ENCODE results near the gene LYRM9. TPM values are rescaled to one million over a fixed set of nuclear protein-coding genes. Genes with fewer than 3 reads are reported as not detected.

Gene LYRM9
- total RNA-seq, 1 donor from 2014 or later, result 3.5 TPM

DNA sequence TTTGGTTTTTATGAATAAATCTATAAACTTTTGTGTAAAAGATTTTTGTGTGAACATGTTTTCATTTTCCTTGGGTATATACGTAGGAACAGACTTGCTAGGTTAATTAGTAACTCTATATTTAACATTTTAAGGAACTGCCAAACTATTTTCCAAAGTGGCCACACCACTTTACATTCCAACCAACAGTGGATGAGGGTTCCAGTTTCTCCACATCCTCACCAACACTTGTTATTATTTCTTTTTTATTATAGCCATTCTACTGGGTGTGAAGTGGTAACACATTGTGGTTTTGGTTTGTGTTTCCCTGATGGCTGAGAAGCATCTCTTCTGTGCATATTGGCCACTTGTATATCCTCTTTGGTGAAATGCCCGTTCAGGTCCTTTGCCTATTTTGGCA lies 20.0 kb downstream of the LYRM9 start:
- peaks cover 21% of the 10 kb centered on the region for H3K27me3 Mint-ChIP-seq (ENCODE audit: low read depth, unreplicated experiment)

DNA sequence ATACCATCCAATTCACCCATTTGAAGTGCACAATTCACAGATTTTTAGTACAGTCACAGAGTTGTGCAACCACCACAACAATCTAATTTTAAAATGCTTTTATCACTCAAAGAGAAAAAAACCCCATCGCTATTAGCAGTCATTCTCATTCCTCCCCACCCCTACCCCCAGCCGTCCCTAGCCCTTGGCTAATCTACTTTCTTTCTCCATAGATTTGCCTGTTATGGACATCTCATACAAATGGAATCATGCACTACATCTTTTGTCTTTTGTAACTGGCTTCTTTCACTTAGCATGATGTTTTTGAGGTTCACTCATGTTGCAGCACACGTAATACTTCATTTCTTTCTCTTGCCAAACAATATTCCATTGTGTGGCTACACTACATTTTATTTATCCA lies 20.4 kb downstream of the LYRM9 start:
- Histone ChIP-seq H3K4me2 (ENCODE audit: low read length) (no peak overlapping the region), H3K27ac (ENCODE audit: low read depth, low read length) (no peak overlapping the region), H2AFZ (ENCODE audit: low read depth, low read length) (no peak overlapping the region), H3K4me1 (ENCODE audit: insufficient read depth, low read length) (no peaks in the 10 kb centered on the region), H3K27me3 (ENCODE audit: insufficient read depth, low read length) (no peaks in the 10 kb centered on the region), H3K9ac (ENCODE audit: low read length) (no peak overlapping the region), H3K79me2 (ENCODE audit: insufficient read depth, low read length) (no peaks in the 10 kb centered on the region), H3K4me3 (ENCODE audit: insufficient read depth, low read depth, low read length) (no peak overlapping the region), H3K36me3 (ENCODE audit: insufficient read depth, low read length) (no peaks in the 10 kb centered on the region), H4K20me1 (ENCODE audit: insufficient read depth, low read length) (no peaks in the 10 kb centered on the region), H3K9me3 (ENCODE audit: insufficient read depth, low read depth, low read length) (no peaks in the 10 kb centered on the region)
- Mint-ChIP-seq H3K9me3 (ENCODE audit: unreplicated experiment) (peaks cover 5% of the 10 kb centered on the region), H3K27ac (ENCODE audit: unreplicated experiment) (no peak overlapping the region), H3K4me3 (ENCODE audit: unreplicated experiment) (no peak overlapping the region), H3K36me3 (ENCODE audit: low read depth, unreplicated experiment) (no peaks in the 10 kb centered on the region), H3K27me3 (ENCODE audit: low read depth, unreplicated experiment) (peaks cover 21% of the 10 kb centered on the region), H3K4me1 (ENCODE audit: low read depth, unreplicated experiment) (no peaks in the 10 kb centered on the region)
- DNase-seq (ENCODE audit: low read depth), result no peak
- FAIRE-seq, result no peak
- TF ChIP-seq, protein P1, sequence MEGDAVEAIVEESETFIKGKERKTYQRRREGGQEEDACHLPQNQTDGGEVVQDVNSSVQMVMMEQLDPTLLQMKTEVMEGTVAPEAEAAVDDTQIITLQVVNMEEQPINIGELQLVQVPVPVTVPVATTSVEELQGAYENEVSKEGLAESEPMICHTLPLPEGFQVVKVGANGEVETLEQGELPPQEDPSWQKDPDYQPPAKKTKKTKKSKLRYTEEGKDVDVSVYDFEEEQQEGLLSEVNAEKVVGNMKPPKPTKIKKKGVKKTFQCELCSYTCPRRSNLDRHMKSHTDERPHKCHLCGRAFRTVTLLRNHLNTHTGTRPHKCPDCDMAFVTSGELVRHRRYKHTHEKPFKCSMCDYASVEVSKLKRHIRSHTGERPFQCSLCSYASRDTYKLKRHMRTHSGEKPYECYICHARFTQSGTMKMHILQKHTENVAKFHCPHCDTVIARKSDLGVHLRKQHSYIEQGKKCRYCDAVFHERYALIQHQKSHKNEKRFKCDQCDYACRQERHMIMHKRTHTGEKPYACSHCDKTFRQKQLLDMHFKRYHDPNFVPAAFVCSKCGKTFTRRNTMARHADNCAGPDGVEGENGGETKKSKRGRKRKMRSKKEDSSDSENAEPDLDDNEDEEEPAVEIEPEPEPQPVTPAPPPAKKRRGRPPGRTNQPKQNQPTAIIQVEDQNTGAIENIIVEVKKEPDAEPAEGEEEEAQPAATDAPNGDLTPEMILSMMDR (IDR thresholded peaks at IDR 0.05; ENCODE audit: insufficient read depth, low read depth, low read length), result no peak
- no peak for TF ChIP-seq EZH2 (IDR thresholded peaks at IDR 0.05; ENCODE audit: insufficient read depth, low read length)

More for the DNA sequence above, 20.0 kb downstream of the LYRM9 start:
- Histone ChIP-seq H3K79me2 (ENCODE audit: insufficient read depth, low read length) (no peaks in the 10 kb centered on the region), H3K4me3 (ENCODE audit: insufficient read depth, low read depth, low read length) (no peak overlapping the region), H3K4me1 (ENCODE audit: insufficient read depth, low read length) (no peaks in the 10 kb centered on the region), H2AFZ (ENCODE audit: low read depth, low read length) (no peak overlapping the region), H3K27ac (ENCODE audit: low read depth, low read length) (no peak overlapping the region), H3K9ac (ENCODE audit: low read length) (no peak overlapping the region), H3K27me3 (ENCODE audit: insufficient read depth, low read length) (no peaks in the 10 kb centered on the region), H3K36me3 (ENCODE audit: insufficient read depth, low read length) (no peaks in the 10 kb centered on the region), H4K20me1 (ENCODE audit: insufficient read depth, low read length) (no peaks in the 10 kb centered on the region), H3K4me2 (ENCODE audit: low read length) (no peak overlapping the region), H3K9me3 (ENCODE audit: insufficient read depth, low read depth, low read length) (no peaks in the 10 kb centered on the region)
- no peak for FAIRE-seq
- Mint-ChIP-seq H3K27ac (ENCODE audit: unreplicated experiment) (no peak overlapping the region), H3K4me3 (ENCODE audit: unreplicated experiment) (no peak overlapping the region), H3K4me1 (ENCODE audit: low read depth, unreplicated experiment) (no peaks in the 10 kb centered on the region), H3K36me3 (ENCODE audit: low read depth, unreplicated experiment) (no peaks in the 10 kb centered on the region), H3K9me3 (ENCODE audit: unreplicated experiment) (peaks cover 5% of the 10 kb centered on the region)
- no peak for DNase-seq (ENCODE audit: low read depth)
- TF ChIP-seq EZH2 (IDR thresholded peaks at IDR 0.05; ENCODE audit: insufficient read depth, low read length), result no peak
- TF ChIP-seq, protein P1 (IDR thresholded peaks at IDR 0.05; ENCODE audit: insufficient read depth, low read depth, low read length), result no peak

DNA sequence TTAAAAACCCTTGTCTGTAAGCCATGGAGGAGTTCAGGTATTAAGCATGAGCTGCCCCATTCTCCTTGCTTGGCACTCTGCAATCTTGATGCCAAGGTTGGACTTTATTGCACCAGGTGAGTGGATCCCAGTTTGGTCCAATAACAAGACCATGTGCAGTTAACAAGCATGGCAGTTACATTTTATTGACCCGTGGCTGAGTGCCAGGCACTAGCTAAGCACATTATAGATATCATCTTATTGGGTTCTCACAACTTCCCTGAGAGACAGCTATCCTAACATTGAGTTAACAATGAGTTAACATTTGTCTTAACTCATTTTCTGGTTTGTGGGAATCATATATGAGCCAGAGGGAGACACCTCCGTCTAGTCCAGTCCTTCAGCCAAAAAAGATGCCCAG lies 21.8 kb downstream of the LYRM9 start:
- no peak overlapping the region for H3K4me3 ChIP-seq (ENCODE audit: insufficient read depth, low read depth, low read length)
- no peaks in the 10 kb centered on the region for H3K79me2 ChIP-seq (ENCODE audit: insufficient read depth, low read length)
- no peaks in the 10 kb centered on the region for H3K9me3 ChIP-seq (ENCODE audit: insufficient read depth, low read depth, low read length)
- Mint-ChIP-seq H3K36me3 (ENCODE audit: low read depth, unreplicated experiment) (no peaks in the 10 kb centered on the region), H3K9me3 (ENCODE audit: unreplicated experiment) (peaks cover 5% of the 10 kb centered on the region), H3K4me1 (ENCODE audit: low read depth, unreplicated experiment) (no peaks in the 10 kb centered on the region), H3K27me3 (ENCODE audit: low read depth, unreplicated experiment) (peaks cover 19% of the 10 kb centered on the region), H3K4me3 (ENCODE audit: unreplicated experiment) (no peak overlapping the region), H3K27ac (ENCODE audit: unreplicated experiment) (no peak overlapping the region)
- no peak for DNase-seq (ENCODE audit: low read depth)
- no peak overlapping the region for H3K27ac ChIP-seq (ENCODE audit: low read depth, low read length)
- H4K20me1 ChIP-seq (ENCODE audit: insufficient read depth, low read length), result no peaks in the 10 kb centered on the region
- no peaks in the 10 kb centered on the region for H3K4me1 ChIP-seq (ENCODE audit: insufficient read depth, low read length)
- no peak overlapping the region for H3K9ac ChIP-seq (ENCODE audit: low read length)
- no peaks in the 10 kb centered on the region for H3K36me3 ChIP-seq (ENCODE audit: insufficient read depth, low read length)
- no peak overlapping the region for H3K4me2 ChIP-seq (ENCODE audit: low read length)
- no peak for TF ChIP-seq EZH2 (IDR thresholded peaks at IDR 0.05; ENCODE audit: insufficient read depth, low read length)
- TF ChIP-seq, protein P1 (IDR thresholded peaks at IDR 0.05; ENCODE audit: insufficient read depth, low read depth, low read length), result no peak
- no peak overlapping the region for H2AFZ ChIP-seq (ENCODE audit: low read depth, low read length)
- H3K27me3 ChIP-seq (ENCODE audit: insufficient read depth, low read length), result no peaks in the 10 kb centered on the region
- no peak for FAIRE-seq
